HG03045 (cell line): Measurements from ENCODE around the gene HMCES.
"Not testable (repeated sequence)": the region's sequence is repeated elsewhere in the genome, so short reads cannot be mapped to it uniquely, and the experiment has no call there.

Experiments used
- ATAC-seq: cut with Tn5 transposase; IDR thresholded peaks from one replicate; pipeline ENCODE4 v1.9.1; 2021; ENCODE audit warnings: mild to moderate bottlenecking, moderate library complexity; ENCODE audit not compliant: unreplicated experiment

The HMCES gene

DNA sequence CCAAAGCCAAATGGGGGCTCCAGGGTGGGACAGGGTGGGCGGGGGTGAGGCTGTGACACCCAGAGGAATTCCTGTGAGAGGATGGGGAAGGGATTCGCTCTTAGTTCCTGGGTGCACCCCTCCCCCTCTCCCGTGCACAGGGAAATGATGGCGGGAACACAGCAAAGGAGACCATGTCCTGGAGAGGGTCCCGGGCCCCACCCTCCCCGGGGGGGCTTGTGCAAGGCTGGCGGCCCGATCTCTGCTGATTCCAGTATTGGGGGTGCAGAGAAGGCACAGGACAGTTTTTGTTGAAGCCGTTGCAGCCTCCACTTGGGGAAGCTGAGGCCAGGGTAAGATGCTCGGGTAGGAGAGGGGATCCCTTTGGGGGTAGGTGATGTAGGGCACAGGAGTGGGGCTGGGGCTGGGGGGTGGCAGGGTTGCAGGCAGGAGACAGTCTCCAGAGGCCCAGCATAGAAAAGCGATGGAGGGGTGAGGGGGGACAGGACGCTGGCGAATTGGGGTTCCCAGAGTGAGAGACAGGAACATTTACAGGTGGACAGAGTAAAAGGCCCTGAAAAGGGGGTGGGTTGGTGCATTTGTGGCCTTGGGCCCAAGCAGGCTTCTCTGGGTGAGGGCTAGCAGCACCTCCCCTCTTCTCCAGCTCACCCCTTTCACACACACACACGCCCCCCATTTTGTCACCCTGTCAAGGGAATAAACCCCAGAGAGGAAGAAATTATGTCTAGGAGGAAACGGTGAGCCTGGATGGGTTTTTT lies 38.5 kb downstream of the HMCES start:
- ATAC-seq = no peak

GRCh38 chr3:129317848-129318247 lies 39.2 kb downstream of the HMCES start:
- no peak for ATAC-seq

GRCh38 chr3:129318921-129319320 lies 40.3 kb downstream of the HMCES start:
- no peak for ATAC-seq

GRCh38 chr3:129320261-129320660 lies 41.6 kb downstream of the HMCES start:
- no peak for ATAC-seq

DNA sequence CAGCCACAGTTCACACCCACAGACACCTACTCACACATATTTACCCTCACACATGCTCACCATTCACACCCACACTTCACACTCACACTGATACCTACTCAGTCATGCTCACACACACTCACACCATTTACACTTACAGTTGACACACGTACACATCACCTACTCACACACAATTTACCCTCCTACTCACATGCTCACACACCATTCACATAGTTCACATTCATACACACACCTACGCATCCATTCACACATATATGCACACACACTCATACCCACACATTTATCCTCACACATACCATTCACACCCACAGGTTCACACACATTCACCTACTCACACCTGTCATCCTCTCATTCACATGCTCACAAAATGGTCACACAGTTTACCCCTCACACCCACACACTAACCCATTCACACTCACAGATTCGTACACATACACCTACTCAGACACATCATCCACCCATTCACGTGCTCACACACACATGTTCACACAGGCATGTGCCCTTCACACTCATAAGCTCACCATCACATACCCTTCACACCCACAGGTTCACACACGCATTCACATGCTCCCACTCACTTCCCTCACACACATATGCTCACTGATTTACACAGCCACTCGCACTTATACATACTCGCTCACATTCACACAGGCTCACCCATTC lies 42.3 kb downstream of the HMCES start:
- ATAC-seq = no peak

GRCh38 chr3:129321887-129322286 lies 43.2 kb downstream of the HMCES start:
- ATAC-seq = no peak

DNA sequence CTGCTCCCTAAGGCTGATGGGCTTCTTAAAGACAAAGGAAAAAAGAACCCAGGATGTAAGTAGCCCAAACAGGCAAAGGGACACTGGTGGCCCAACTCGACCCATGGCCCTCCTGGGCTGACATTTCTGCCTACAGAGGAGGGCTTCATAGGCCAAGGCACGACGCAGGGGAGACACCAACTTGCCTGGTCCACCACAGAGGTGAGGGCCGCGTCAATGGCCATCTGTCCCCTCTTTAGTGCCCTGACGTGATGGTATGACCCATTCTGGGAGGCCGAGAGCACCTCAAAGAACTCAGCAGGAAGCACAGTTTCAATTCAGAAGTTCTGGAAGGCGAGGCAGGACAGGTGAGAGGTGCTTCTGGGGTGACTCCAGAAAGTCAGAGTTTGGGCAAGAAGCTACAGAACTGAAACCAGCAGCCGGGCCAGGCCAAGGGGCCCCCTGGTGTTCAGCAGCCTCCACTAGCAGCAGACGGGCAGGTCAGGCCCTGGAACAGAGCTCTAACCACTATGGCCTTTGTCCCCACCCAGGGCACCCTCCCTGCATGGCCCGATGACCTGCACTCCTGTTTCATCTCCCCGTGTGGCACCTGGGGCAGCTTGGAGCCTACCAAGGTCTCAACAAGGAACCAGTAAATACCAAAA lies 45.1 kb downstream of the HMCES start:
- ATAC-seq = peak; percentile 43

GRCh38 chr3:129324855-129325254 lies 46.2 kb downstream of the HMCES start:
- no peak for ATAC-seq

DNA sequence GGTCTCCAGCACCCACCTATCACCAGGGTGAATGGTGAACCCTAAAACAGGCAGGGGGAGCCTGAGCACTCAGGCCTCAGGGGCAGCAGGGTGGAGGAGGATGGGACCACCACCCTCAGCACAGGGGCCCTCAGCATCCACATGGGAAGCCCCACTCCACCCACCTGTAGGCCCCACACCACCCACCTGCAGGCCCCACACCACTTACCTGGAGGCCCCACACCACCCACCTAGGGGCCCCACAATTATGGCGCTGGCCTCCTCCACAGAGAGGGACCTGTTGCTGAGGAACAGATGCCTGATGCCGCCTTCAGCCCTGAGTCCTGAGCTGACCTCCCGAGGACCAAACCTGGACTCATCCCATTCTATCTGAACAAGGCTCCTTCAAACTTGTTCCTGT lies 46.7 kb downstream of the HMCES start:
- no peak for ATAC-seq

- ATAC-seq = no peak
Observed at GRCh38 chr3:129326138-129326537, 47.5 kb downstream of the HMCES start.

GRCh38 chr3:129326595-129326994 lies 47.9 kb downstream of the HMCES start:
- ATAC-seq = no peak

GRCh38 chr3:129327510-129327909 lies 48.8 kb downstream of the HMCES start:
- no peak for ATAC-seq

GRCh38 chr3:129329858-129330257 lies 51.2 kb downstream of the HMCES start:
- no peak for ATAC-seq

DNA sequence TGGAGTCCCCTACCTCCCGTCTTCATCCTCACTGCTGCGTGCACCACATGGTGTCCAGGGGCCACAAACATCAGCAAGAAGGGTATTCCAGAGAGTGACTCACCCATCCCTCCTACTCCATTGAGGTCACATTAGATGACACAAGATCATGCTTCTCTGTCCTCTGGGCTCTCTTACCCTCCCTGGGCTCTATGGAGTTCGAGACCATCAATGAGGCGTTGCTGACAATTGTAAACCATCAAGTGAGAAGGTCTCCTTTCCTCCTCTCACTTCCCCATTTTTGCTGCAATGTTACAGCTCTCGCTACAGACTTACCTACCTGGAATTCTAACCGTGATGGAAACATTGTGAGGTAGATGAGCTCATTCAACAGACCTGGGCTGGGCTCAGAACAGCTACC lies 51.7 kb downstream of the HMCES start:
- no peak for ATAC-seq

DNA sequence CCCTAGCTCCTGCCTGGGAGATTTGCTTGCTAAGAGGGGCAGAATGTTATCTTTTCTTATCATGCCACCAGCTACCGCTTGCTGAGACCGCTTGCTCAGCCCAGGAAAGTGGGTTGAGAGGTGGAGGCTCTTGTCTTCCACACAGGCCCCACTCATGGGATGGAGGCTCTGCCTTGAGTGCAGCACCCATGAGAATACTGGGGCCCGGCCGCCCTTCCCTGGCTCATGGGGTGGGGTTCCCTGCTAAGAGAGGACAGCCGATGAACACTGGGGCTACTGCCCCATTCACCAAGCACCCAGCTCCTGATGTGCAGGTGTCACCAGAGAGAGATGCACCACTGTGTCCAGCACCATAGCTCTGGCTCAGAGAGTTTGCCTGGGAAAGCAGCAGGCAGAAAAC lies 55.2 kb downstream of the HMCES start:
- ATAC-seq = no peak

GRCh38 chr3:129336093-129336706 lies 57.5 kb downstream of the HMCES start:
- no peak for ATAC-seq

- not testable (repeated sequence) for ATAC-seq
Observed at GRCh38 chr3:129337719-129338118, 59.0 kb downstream of the HMCES start.

GRCh38 chr3:129339186-129339585 lies 60.5 kb downstream of the HMCES start:
- ATAC-seq = not testable (repeated sequence)

DNA sequence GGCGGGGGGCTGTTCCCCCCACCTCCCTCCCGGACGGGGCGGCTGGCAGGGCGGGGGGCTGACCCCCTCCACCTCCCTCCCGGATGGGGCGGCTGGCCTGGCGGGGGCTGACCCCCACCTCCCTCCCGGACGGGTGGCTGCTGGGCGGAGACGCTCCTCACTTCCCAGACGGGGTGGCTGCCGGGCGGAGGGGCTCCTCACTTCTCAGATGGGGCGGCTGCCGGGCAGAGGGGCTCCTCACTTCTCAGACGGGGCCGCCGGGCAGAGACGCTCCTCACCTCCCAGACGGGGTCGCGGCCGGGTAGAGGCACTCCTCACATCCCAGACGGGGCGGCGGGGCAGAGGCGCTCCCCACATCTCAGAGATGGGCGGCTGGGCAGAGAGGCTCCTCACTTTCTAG lies 61.2 kb downstream of the HMCES start:
- ATAC-seq = not testable (repeated sequence)

DNA sequence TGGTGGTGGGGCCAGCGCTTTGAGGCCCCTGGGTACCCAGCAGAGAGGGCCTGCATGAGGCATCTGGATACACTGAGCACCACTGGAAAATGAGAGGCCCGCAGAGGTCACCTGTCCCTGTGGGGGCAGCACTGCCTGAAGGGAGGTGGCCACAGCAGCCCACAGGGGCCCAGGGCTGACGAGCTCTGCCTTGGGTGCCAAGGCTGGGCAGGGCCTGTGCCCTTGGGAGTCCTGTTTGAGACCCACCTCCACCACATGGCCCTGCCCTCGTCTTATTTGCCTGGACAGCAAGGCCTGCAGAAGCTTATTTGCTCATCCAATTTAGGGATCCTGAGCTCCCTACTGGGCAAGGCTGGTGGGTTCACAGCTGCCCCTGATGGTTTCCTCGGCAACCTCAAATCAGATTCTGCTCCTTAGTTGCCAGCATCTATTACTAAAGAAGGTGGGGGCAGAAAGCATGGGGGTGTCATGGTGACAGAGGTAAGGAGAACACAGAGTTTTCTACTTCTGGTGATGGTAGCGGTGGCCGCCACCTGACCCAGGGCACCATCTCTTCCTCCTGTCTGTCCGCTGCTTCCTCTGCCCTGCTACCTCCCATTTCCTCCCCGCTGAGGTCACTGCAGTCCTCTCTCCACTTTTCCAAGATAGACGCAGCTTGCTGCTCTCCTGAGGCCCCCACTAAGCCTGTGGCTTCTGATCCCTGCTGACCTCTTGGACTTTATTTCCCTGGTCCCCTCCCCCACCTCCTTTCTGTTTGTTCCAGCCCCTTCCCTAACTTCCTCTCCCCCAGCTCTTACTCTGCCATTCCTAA lies 62.9 kb downstream of the HMCES start:
- ATAC-seq = no peak
